ENCODE results near the gene ASIC2.

- TF ChIP-seq SUZ12 (IDR thresholded peaks at IDR 0.05) (no peak), BHLHE40 (IDR thresholded peaks at IDR 0.05; ENCODE audit: borderline replicate concordance) (no peak), TARDBP (IDR thresholded peaks at IDR 0.05) (no peak), L3MBTL2 (conservative IDR thresholded peaks at IDR 0.05) (no peak), HDGF (IDR thresholded peaks at IDR 0.05; ENCODE audit: borderline replicate concordance) (no peak), CTBP1 (IDR thresholded peaks at IDR 0.05; ENCODE audit: borderline replicate concordance) (no peak), FOXM1 (IDR thresholded peaks at IDR 0.05; ENCODE audit: borderline replicate concordance) (no peak), NFRKB (IDR thresholded peaks at IDR 0.05) (no peak), PKNOX1 (IDR thresholded peaks at IDR 0.05) (no peak), FOXA1 (IDR thresholded peaks at IDR 0.05) (no peak), FOXK2 (IDR thresholded peaks at IDR 0.05) (no peak)
These were observed 168.9 kb downstream of the ASIC2 start for GRCh38 chr17:33124185-33124584.

Data from HEK293T (cell line).